PC-9 (cell line): ENCODE measurements around the gene NAPB.

Source experiments
- CTCF ChIP-seq: fragments of 200-600 bp; sonication (generic); conservative IDR thresholded peaks from 2 replicates; pipeline ENCODE4 v1.6.1; 2017; ENCODE audit warnings: mixed run types, antibody characterized with exemption, mild to moderate bottlenecking, moderate library complexity
- EZH2 ChIP-seq: fragments of 200-600 bp; sonication (generic); IDR thresholded peaks from 2 replicates; pipeline ENCODE4 v1.8.0; 2017; ENCODE audit warnings: antibody characterized with exemption, low read depth

GRCh38 chr20:23362392-23363256 is 58.7 kb downstream of the NAPB start:
- TF ChIP-seq CTCF (no peak), EZH2 (no peak)
